Measurements from ENCODE around the gene CDH4.

DNA sequence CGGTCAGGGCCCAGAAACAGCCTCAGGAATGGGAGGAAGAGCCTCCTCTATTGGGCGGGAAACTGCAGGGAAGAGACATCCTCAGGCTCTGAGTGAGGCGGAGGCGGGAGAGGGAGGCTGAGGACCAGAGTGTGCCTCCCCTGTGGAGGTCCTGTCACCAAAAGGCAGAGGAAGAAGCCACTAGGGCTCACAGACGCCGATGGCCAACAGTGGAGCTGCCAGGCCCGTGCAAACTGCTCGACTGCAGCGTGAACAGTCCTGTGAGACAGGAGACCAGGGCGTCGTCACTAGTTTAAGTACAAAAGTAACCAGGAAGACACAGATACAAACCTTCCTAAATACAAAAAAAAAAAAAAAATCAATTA lies 730.9 kb downstream of the CDH4 start:
- TF ChIP-seq, protein P1, sequence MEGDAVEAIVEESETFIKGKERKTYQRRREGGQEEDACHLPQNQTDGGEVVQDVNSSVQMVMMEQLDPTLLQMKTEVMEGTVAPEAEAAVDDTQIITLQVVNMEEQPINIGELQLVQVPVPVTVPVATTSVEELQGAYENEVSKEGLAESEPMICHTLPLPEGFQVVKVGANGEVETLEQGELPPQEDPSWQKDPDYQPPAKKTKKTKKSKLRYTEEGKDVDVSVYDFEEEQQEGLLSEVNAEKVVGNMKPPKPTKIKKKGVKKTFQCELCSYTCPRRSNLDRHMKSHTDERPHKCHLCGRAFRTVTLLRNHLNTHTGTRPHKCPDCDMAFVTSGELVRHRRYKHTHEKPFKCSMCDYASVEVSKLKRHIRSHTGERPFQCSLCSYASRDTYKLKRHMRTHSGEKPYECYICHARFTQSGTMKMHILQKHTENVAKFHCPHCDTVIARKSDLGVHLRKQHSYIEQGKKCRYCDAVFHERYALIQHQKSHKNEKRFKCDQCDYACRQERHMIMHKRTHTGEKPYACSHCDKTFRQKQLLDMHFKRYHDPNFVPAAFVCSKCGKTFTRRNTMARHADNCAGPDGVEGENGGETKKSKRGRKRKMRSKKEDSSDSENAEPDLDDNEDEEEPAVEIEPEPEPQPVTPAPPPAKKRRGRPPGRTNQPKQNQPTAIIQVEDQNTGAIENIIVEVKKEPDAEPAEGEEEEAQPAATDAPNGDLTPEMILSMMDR (IDR thresholded peaks at IDR 0.05), result no peak
- TF ChIP-seq EP300 (IDR thresholded peaks at IDR 0.05) (no peak), POLR2A (IDR thresholded peaks at IDR 0.05) (no peak)

All from ovary (tissue), 3 donors.